Suprapubic skin (tissue), 3 donors: ENCODE data around the gene GPX3.

Experiments used
- EP300 ChIP-seq: sonication (generic); formaldehyde crosslinking; IDR thresholded peaks from one replicate; pipeline ENCODE4 v1.6.1; 2017; ENCODE audit warnings: antibody characterized with exemption
- POLR2A ChIP-seq, 2 donors: fragments of 450-650 bp; IDR thresholded peaks; one replicate each; pipeline ENCODE4 v1.6.1; 2017; ENCODE audit warnings: antibody characterized with exemption in 2 of 2, mild to moderate bottlenecking in 2 of 2, moderate library complexity in 2 of 2
- TF ChIP-seq, protein P1 (sequence below), 2 donors: fragments of 200-600 bp in 1 of 2; fragments of 450-650 bp in 1 of 2; sonication (generic) in 1 of 2; IDR thresholded peaks; one replicate each; pipeline ENCODE4 v1.5.1; 2016 to 2019; ENCODE audit warnings: antibody characterized with exemption in 2 of 2, mild to moderate bottlenecking in 1 of 2, moderate library complexity in 1 of 2

DNA sequence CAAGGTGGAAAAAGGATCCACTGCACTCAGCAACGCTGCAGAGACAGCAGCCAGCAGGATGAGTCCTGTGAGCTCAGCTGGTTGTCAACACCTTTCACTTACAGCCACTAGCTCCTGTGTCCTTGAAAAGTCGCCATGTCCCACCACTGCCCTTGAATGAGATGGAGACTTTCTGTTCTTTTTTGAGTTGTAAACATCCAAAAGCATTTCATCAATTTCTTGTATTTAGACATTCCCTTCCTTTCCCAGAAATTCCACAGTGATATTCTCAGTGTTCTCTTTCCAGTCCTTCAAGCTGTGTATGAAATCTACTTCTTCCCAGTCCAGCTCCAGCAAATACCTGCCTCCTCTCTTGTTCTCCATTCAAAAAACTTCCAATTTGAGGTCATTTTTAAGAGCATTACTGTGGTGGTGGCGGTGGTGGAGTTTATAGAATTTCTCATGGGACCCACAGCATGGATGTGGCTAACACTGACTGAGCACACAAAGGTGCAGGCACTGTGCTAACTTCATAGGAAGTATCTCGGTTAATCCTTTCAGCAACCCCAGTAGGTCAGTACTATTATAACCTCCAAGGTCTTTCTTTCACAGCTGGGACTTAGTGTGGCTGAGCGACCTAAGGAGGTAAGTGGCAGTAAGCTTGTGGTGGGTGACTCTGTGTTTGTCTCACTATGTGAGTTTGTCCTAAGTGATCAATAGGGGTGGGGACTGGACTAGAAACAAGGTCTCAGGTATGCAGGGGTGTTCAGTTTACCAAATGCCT is 15.0 kb upstream of the GPX3 start:
- TF ChIP-seq, protein P1, sequence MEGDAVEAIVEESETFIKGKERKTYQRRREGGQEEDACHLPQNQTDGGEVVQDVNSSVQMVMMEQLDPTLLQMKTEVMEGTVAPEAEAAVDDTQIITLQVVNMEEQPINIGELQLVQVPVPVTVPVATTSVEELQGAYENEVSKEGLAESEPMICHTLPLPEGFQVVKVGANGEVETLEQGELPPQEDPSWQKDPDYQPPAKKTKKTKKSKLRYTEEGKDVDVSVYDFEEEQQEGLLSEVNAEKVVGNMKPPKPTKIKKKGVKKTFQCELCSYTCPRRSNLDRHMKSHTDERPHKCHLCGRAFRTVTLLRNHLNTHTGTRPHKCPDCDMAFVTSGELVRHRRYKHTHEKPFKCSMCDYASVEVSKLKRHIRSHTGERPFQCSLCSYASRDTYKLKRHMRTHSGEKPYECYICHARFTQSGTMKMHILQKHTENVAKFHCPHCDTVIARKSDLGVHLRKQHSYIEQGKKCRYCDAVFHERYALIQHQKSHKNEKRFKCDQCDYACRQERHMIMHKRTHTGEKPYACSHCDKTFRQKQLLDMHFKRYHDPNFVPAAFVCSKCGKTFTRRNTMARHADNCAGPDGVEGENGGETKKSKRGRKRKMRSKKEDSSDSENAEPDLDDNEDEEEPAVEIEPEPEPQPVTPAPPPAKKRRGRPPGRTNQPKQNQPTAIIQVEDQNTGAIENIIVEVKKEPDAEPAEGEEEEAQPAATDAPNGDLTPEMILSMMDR (IDR thresholded peaks at IDR 0.05): no peak
- TF ChIP-seq POLR2A (IDR thresholded peaks at IDR 0.05): peak in 1 of 2 donors; percentile 35
- TF ChIP-seq EP300: peak; percentile 28
